NCI-H226 (cell line): Measurements from ENCODE around the gene ANKRD37.

Source experiments
- DNase-seq: peaks from one replicate; pipeline ENCODE4 v3.0.0-alpha.2; 2015

Gene ANKRD37

DNA sequence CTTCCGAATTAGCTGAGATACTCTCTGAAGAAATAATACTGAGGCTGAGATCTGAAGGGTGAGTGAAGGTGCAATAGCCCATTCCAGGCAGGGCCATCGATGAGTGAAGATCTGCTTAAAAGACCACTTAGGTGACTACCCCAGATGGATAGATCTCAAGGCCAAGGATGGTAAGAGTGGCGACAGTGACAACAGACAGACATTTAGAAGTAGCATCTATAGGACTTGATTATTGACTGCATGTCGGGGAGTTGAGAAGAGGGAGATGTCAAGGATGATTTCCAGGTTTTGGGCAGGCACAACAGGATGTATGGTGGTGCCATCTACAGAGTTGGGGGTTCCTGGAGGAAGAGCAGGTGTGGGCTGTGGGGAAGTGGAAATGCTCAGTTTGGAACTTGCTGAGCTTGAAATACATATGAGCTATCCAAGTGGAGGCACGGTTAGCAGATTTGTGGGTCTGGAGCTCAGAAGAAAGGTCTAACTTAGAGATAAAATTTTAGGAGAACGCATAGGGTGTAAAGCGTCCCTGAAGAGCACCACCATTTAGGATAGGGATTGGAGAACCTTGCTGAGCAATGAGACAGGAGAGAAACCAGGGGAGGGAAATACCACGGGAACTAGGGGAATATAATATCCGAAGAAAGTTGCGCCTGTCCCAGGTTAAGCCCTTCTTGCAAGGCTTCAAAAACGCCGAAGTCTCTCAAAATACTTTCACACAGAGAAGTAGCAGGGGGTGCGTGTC lies 28.4 kb downstream of the ANKRD37 start:
- DNase-seq = no peak

DNA sequence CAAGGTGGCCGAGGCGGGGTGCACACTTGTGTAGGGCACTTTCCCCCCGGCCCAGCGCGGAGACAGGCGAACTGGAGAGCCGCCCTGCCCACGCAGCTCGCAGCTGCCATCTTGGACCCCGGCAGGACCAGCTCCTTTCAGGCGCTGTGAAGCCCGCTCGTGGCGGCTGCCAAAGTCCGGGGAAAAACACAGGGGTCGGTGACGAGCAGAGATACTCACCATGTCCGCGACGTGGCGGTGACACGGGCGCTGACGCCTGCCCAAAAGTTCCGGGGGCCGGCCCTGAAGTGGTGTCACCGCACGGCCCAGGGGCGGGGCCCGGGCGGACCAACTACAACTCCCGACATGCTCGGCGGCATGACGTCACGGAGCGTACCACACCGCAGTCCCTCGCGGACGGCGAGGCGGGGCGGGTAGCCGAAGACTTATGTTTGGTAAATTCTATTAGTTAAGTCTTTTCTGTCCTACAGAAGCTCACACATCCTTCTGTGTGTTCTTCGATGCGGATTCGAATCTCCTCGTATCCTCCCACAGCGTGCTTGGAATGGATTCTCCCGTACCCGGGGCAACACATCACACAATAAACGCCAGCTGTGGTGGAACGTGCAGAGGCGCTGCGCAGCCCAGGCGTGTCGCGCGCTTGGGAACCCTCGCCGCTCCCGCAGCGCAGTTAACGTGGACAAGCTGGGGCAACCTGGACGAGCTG lies 29.2 kb downstream of the ANKRD37 start, which contains the start of gene UFSP2:
TSS of gene UFSP2 (minus strand) at position 318 of the 706 bp plus-strand sequence. CDS start at position 222, 96 bp downstream.
- peak; percentile 54 for DNase-seq

DNA sequence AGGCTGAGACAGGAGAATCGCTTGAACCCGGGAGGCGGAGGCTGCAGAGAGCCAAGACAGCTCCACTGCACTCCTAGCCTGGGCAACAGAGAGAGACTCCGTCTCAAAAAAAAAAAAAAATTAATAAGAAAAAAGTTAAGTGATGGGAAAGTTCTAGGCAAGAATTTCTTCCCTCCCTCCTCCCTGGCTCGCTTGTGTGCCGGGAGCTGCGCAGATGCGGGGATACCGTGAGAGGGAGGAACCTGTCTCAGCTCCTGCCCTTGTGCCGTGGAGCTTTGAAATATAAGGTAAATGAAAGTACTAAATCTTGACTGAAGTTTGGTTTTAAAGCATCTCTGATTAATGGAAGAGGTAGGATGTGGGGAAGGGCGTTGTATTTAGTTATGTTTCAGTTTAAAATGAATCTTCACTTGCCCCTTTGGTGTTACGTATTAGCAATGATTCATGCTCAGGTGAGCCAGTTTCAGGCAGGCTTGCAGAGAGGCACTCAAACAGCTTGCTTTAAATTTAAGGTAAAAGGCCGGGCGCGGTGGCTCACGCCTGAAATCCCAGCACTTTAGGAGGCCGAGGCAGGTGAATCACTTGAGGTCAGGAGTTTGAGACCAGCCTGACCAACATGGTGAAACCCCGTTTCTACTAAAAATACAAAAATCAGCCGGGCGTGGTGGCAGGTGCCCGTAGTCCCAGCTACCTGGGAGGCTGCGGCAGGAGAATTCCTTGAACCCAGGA lies 30.5 kb downstream of the ANKRD37 start:
- no peak for DNase-seq

DNA sequence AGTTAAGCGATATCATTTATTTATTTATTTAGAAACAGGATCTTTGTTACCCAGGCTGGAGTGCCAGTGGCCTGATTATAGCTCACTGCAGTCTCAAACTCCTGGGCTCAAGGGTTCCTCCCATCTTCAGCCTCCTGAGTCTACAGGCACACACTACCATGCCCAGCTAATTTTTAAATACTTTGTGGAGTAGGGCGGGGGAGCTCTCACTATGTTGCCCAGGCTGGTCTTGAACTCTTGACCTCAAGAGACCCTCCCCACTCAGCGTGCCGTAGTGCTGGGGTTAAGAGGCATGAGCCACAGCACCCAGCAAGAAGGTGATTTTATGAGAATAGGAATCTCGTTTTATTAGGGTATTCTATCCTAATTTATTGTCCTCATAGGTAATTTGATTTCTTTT lies 33.0 kb downstream of the ANKRD37 start:
- no peak for DNase-seq

DNA sequence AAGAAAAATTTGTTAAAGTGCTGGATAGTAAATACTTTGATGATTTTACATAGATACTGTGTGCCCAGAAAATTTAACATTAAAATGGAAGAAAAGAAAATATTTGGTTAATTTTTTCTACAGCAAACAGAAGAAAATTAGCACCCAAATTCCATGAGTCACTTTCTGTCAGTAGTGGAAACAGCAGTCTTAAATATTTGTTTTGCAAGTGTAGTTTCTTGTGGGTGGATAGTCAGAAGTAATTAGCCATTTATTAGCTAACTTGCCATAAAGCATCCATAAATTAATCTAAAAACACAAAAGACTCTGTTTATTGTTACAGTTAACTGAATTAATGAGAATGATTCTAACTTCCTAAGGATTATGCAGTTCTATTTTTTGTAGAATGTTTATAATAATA lies 38.8 kb downstream of the ANKRD37 start:
- DNase-seq = no peak

DNA sequence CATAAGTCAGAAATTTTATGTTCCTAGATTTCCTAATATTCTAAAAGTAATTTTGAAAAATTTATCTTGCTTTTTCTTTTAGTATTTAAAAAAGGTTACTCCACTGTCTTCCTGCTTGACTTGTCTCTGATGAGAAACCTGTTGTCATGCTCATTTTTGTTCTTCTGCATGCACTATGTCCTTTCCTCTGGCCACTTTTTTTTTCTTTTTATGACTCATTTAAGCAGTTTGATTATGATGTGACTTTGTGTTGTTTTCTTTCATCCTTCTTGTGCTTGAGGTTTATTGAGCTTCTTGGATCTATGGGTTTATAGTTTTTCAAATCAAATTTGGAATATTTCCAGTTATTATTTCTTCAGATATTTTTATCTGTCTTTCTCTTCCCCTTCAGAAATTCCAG lies 41.2 kb downstream of the ANKRD37 start:
- no peak for DNase-seq

DNA sequence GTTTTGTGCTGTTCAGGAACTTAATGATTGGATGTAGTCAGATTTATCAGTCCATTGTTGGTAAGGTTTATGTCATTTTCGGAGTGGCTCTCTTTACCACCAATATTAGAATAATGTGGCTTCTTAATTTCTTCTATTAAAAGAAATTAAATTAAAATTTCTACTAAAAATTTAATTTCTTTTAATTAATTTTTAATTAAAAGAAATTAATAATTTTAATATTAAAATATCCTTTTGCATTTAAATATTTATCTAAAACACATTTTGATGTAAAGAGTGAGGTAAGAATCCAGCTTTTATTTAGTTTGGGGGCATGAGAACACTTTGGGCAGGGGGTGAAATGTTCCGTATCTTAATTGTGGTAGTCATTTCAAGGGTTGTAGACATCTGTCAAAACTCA lies 44.8 kb downstream of the ANKRD37 start:
- no peak for DNase-seq

DNA sequence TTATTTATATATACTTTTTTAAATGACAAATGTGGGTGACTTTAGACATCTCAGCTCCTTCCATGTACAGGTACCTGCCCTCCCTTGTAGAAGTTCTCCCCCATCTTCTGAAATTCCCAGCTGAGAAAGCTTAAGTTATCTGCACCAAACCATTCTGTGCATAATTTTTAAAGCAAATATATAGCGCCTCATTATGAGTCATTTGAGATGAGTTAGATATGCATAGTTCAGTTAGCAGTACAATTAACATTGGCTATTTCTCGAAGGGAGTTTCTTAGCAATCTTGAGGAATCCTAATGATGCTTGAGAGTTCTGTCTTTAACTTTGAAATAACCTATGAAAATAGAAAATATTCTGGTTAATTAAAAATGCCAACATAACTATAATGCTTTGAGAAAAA lies 48.6 kb downstream of the ANKRD37 start:
- no peak for DNase-seq
